ENCODE data around the gene MCAM.

- TF ChIP-seq YY1 (IDR thresholded peaks at IDR 0.05; ENCODE audit: insufficient read depth, insufficient read length) (no peak), SUZ12 (IDR thresholded peaks at IDR 0.05; ENCODE audit: extremely low read depth, insufficient read depth, insufficient read length) (no peak), ZNF274 (IDR thresholded peaks at IDR 0.05; ENCODE audit: low read depth, low read length) (no peak)
Observed at GRCh38 chr11:119299416-119299815, 17.5 kb downstream of the MCAM start.
